Activated CD4-positive, alpha-beta T cell treated with anti-CD3 and anti-CD28 coated beads, Interleukin-2, amount 10 ng/mL, durations not matched to agents 7 days and 5 days (primary cell): ENCODE results near the gene TAL2. TPM values are rescaled to one million over a fixed set of nuclear protein-coding genes. Genes with fewer than 3 reads are reported as not detected.

Source experiments
- CTCF ChIA-PET: fragments of 350-600 bp; sonication (Branson Sonifier 250); formaldehyde crosslinking; loops from one replicate; lab custom pipeline; 2021; ENCODE audit warnings: antibody characterized with exemption; lab: Charles Lee
- POLR2A ChIA-PET: fragments of 350-600 bp; sonication (Branson Sonifier 250); formaldehyde crosslinking; loops from one replicate; lab custom pipeline; 2021; ENCODE audit warnings: antibody characterized with exemption; lab: Charles Lee
- DNase-seq: peaks from one replicate; pipeline ENCODE4 v3.0.0-alpha.2; 2020
- H3K27ac Mint-ChIP-seq: one replicate; pipeline ENCODE4 v1.8.0; 2021; ENCODE audit warnings: mild to moderate bottlenecking, moderate library complexity, mixed read lengths
- H3K27me3 Mint-ChIP-seq: one replicate; pipeline ENCODE4 v1.8.0; 2021; ENCODE audit warnings: mixed read lengths
- H3K36me3 Mint-ChIP-seq: one replicate; pipeline ENCODE4 v1.8.0; 2021; ENCODE audit warnings: low read depth, mixed read lengths
- H3K4me1 Mint-ChIP-seq: one replicate; pipeline ENCODE4 v1.8.0; 2021; ENCODE audit warnings: mixed read lengths
- H3K4me3 Mint-ChIP-seq: one replicate; pipeline ENCODE4 v1.8.0; 2021; ENCODE audit warnings: mild to moderate bottlenecking, moderate library complexity, mixed read lengths
- H3K9me3 Mint-ChIP-seq: one replicate; pipeline ENCODE4 v1.8.0; 2021; ENCODE audit warnings: mixed read lengths
- total RNA-seq, 2 experiments: library from RNA; stranded (reverse); gene quantifications; one replicate each; pipeline ENCODE4 v1.2.3, GENCODE V29; 2021

TAL2 gene
- total RNA-seq, 2 experiments from 2014 or later = not detected

DNA sequence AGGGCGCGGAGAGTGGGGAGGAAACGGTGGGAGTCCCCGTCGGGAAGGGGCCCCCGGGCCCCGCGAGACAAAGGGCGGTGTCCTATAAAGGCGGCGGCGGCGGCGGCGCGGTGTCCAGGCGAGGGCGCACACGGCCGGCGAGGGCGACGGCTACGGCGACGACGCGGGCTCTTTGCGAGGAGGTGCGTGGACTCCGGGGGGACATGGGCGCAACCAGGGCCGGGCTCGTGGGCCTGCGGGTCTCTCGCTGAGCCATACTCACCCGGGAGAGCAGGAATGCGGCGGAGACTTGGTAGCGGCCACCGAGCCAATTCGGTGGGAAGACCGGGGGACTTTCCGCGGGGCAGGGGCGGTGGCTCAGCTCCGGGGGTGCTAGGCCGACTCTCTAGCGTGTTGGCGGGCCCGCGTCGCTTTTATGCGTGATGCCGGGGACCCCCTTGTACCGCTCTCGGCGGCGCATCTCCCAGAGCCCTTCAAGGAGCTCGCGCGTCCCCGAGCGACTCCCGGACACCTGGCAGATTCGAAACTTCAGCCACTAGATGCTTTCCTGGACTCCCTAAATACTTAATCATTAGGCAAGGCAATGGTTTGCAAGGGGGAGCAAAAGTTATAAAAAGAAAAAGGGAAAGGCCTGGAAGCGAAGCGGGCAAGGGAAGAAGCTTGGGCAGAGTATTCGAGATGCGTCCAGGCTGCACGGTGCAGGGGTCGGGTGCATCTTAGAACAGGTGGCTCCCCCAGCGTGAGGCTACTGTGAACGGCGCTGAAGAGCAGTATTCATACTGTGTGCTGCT lies 5.9 kb upstream of the TAL2 start:
- Mint-ChIP-seq H3K4me1 (peaks cover 6% of the 10 kb centered on the region), H3K9me3 (no peaks in the 10 kb centered on the region), H3K36me3 (no peaks in the 10 kb centered on the region), H3K27me3 (peaks cover 32% of the 10 kb centered on the region), H3K4me3 (peak overlapping the region; percentile 53), H3K27ac (no peak overlapping the region)
- no peak for DNase-seq
- CTCF ChIA-PET = interaction anchor here (1.3 kb wide), 1 partner anchor 64 kb away, joined by 3 read pairs; no protein-coding TSS in a partner anchor
- POLR2A ChIA-PET = no interaction called here

DNA sequence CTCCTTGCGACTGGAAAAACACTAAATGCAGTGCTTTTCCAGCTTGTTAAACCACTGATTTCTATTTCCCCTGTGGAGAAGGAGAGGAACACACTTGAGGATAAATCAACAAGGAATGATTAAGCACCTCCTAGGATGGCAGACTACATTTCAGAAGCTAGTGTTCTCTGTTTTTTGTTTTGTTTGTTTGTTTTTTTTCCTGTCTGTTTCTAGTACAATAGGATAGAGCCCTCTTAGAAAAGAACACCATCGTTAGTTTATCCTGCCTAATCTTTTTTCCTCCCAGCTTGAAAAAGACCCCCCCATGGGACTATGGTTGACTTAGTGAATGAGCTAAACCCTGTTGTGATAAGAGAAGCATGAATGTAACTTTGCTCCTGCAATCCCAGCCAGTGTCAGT lies 3.9 kb upstream of the TAL2 start:
- Mint-ChIP-seq H3K4me1 (peaks cover 6% of the 10 kb centered on the region), H3K36me3 (no peaks in the 10 kb centered on the region), H3K27ac (no peak overlapping the region), H3K27me3 (peaks cover 32% of the 10 kb centered on the region), H3K4me3 (no peak overlapping the region), H3K9me3 (no peaks in the 10 kb centered on the region)
- no peak for DNase-seq
- POLR2A ChIA-PET = no interaction called here
- CTCF ChIA-PET = no interaction called here

DNA sequence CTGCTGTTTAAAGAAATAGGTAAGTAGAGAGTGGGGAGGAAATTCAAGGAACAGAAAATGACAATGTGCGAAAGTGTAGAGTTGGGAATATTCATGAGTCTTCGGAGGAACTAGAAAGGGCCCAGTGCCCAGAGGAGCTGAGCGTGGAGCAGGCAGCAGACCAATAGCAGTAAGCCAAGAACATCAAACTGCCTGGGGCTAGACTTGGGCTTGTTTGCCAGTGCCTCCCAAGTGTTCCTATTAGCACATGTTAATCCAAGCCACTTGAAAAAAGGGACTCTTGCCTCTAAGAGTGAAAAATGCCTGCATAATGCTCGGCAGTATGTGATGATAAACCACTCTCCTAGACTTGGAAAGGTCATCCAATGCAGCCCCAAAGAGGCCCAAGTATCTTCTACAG lies 1.2 kb upstream of the TAL2 start:
- Mint-ChIP-seq H3K27ac (no peak overlapping the region), H3K36me3 (no peaks in the 10 kb centered on the region), H3K4me3 (no peak overlapping the region), H3K4me1 (peaks cover 6% of the 10 kb centered on the region), H3K9me3 (no peaks in the 10 kb centered on the region), H3K27me3 (peaks cover 24% of the 10 kb centered on the region)
- ChIA-PET POLR2A (no interaction called here), CTCF (no interaction called here)
- no peak for DNase-seq

DNA sequence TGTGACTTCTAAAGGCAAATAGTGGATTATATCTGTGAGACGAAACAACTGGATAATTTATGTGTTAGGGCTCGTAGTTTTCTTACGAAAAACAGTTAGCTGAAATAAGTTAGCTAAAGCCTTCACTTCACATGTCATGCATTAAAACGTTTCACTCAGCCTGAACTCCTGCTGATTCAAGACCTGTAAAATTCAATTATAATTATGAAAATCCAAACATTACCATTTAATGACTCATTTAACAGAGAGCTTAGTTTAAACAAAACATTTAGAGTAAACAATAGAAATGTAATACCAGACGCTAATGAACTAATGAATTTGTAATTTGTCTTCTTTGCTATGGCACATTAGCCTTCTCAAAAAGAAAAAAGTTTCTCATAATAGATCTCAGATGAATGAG lies 1.7 kb downstream of the TAL2 start:
- Mint-ChIP-seq H3K27ac (no peak overlapping the region), H3K4me1 (no peaks in the 10 kb centered on the region), H3K36me3 (no peaks in the 10 kb centered on the region), H3K27me3 (peaks cover 13% of the 10 kb centered on the region), H3K9me3 (no peaks in the 10 kb centered on the region), H3K4me3 (no peak overlapping the region)
- CTCF ChIA-PET = interaction anchor here (0.6 kb wide), 1 partner anchor 1270 kb away, joined by 4 read pairs; no protein-coding TSS in a partner anchor
- DNase-seq = no peak
- POLR2A ChIA-PET = no interaction called here

DNA sequence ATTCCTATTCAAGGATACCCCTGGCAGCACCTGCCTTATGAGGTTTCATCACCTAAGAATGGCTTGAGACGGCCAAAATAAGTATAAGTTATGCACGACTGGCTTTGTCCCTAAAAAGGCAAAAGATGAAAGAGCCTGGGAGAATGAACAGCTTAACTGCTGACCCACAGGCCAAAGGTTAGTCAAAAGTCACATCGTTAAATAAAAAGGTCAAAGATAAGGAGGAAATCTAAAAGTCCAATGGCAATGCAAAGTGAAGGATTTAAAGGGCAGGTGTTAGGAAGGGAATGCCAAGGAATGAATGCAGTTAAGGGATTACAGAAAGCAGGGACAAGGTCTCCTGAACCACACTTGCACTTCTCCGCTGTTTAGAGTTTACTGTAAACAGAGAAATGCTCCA lies 5.6 kb downstream of the TAL2 start:
- no peak overlapping the region for H3K4me3 Mint-ChIP-seq
- no peaks in the 10 kb centered on the region for H3K9me3 Mint-ChIP-seq
- H3K4me1 Mint-ChIP-seq = no peaks in the 10 kb centered on the region
- ChIA-PET POLR2A (no interaction called here), CTCF (no interaction called here)
- DNase-seq = no peak
- peaks cover 9% of the 10 kb centered on the region for H3K27me3 Mint-ChIP-seq
- no peak overlapping the region for H3K27ac Mint-ChIP-seq
- H3K36me3 Mint-ChIP-seq = no peaks in the 10 kb centered on the region

DNA sequence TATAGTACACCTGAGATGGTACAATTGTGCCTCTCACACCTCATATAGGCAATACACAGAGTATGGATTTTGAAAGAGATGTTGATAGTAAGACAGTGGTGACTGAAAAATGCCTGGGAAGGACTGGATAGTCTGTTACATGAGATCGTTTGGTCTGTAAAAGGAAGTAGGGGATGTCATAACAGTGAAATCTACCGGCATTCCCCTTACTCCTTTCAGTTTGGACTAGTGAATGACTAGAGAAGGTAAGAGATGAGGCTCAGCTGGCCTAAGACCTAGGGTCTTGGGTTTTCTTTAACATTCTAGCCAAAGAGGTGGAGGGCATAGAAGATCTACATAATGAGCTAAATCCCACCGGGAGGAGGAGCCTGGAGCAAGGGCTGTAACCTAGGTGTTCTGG lies 8.1 kb downstream of the TAL2 start:
- DNase-seq = no peak
- H3K4me3 Mint-ChIP-seq = no peak overlapping the region
- H3K9me3 Mint-ChIP-seq = no peaks in the 10 kb centered on the region
- CTCF ChIA-PET = no interaction called here
- POLR2A ChIA-PET = no interaction called here
- H3K36me3 Mint-ChIP-seq = no peaks in the 10 kb centered on the region
- no peak overlapping the region for H3K27ac Mint-ChIP-seq
- H3K27me3 Mint-ChIP-seq = peaks cover 9% of the 10 kb centered on the region
- no peaks in the 10 kb centered on the region for H3K4me1 Mint-ChIP-seq

DNA sequence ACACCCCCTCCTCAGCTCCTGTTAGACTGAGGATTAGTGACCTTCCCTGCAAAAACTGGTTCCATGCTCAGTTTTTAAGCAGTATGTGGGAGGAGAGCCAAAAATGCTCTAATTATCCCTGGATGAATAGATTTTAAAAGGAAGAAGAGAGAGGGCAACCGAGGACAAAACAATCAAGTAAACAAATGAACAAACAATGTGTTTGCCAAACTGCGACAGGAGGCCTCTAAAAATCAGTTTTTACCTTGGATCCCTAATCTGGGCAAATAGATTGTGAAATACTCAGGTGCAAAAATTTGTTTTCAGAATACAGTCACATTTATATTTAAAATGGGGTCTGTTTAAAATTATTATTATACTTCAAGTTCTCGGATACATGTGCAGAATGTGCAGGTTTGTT lies 8.5 kb downstream of the TAL2 start:
- H3K27me3 Mint-ChIP-seq = peaks cover 9% of the 10 kb centered on the region
- H3K36me3 Mint-ChIP-seq = no peaks in the 10 kb centered on the region
- no peaks in the 10 kb centered on the region for H3K4me1 Mint-ChIP-seq
- H3K27ac Mint-ChIP-seq = no peak overlapping the region
- H3K4me3 Mint-ChIP-seq = no peak overlapping the region
- no peaks in the 10 kb centered on the region for H3K9me3 Mint-ChIP-seq
- ChIA-PET POLR2A (no interaction called here), CTCF (no interaction called here)
- no peak for DNase-seq

DNA sequence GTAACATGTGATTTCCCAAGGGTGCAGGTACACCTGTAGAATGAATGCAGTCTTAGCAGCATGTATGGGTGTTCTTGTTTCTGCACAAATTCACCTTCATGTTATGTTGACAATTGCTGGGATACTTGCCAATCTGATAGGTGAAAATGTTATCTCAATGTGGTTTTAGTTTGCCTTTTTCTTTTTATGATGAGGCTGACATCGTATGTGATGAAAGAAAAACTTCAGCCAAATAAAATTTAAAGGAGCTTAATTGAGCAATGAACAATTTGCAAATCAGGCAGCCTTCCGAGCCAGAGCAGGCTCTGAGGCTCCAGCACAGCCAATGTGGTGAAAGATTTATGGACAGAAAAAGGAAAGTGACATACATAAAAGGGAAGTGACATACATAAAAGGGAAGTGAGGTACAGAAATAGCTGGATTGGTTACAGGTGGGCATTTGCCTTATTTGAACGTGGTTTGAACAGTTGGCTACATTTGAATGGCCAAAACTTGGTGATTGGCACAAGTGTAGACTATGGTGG lies 10.5 kb downstream of the TAL2 start:
- ChIA-PET CTCF (no interaction called here), POLR2A (no interaction called here)
- H3K4me3 Mint-ChIP-seq = no peak overlapping the region
- no peaks in the 10 kb centered on the region for H3K36me3 Mint-ChIP-seq
- H3K27ac Mint-ChIP-seq = no peak overlapping the region
- no peaks in the 10 kb centered on the region for H3K4me1 Mint-ChIP-seq
- H3K9me3 Mint-ChIP-seq = no peaks in the 10 kb centered on the region
- peaks cover 2% of the 10 kb centered on the region for H3K27me3 Mint-ChIP-seq
- DNase-seq = no peak

DNA sequence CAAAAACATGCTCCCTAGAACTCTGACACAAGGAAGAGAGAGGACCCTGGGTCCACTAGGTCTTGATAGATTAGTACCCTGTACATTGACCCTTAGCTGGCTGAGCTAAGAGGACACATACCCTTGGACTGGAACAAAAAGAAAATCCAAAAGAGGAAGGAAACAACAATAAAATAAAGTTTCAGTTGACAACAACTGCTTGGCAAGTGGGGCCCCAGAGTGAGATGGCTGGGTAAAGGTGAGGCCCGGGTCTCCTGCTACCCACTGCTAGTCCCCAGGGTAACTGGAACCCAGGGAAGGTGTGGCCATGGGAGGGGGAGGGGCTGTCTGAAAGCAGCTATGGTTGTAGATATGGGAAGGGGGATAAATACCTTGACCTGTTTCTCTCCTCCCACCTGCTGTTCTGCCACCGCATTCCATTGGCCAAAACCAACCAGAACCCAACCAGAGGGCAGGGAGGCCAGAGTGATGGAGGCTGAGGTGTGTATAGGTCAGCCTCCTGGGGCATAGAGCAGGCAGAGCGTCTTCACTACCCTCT lies 11.7 kb downstream of the TAL2 start:
- Mint-ChIP-seq H3K27ac (no peak overlapping the region), H3K9me3 (no peaks in the 10 kb centered on the region), H3K27me3 (no peaks in the 10 kb centered on the region), H3K4me3 (no peak overlapping the region), H3K4me1 (no peaks in the 10 kb centered on the region), H3K36me3 (no peaks in the 10 kb centered on the region)
- DNase-seq = no peak
- ChIA-PET POLR2A (no interaction called here), CTCF (no interaction called here)

DNA sequence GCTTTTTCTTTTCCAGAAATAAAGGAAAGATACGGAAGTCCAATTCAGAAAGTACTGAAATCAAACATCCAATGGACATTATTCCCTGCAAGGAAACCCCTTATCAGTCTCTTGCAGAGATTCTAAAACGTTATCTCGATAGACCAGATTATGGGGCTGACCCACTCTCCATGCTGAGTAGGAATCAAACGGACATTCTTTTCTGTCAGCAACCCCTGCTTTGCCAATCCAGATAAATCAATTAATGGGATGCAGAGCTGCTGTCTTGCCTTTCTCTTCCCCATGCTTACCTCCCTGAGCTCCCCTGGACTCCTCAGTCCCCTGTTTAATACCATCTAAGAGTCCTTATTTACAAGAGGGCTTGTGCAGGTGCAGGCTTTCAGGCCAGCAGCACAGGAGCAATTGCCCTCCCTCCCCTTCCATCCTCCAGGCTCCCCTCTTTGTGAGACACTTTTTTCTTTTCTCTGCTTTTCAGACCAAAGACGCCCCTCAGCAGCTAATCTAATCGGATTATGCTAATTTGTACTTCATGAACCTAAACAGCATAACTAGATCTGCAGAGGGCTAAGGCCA lies 14.2 kb downstream of the TAL2 start:
- Mint-ChIP-seq H3K27me3 (no peaks in the 10 kb centered on the region), H3K9me3 (no peaks in the 10 kb centered on the region), H3K27ac (no peak overlapping the region), H3K4me1 (no peaks in the 10 kb centered on the region), H3K36me3 (no peaks in the 10 kb centered on the region), H3K4me3 (no peak overlapping the region)
- no peak for DNase-seq
- CTCF ChIA-PET = no interaction called here
- POLR2A ChIA-PET = no interaction called here

DNA sequence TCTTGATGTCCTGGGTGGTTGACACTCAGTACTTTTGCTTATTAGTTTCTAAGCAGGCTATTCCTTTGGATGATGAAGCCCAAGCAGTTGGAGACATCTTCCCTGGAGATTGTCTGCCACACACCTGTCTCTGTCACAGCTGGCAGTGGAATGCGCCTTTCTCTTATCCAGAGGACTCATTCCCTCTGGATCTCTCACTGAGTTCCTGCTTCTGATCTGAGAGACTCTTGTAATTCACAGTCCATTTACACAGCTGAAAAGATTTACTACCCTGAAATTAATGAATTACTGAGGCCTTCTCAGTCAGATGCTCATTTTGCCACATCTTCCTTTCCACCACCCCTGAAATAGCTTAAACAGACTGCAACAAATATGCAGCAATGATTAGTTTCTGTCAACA lies 15.9 kb downstream of the TAL2 start:
- CTCF ChIA-PET = interaction anchor here (1.1 kb wide), 1 partner anchor 11 kb away, joined by 3 read pairs; no protein-coding TSS in a partner anchor
- Mint-ChIP-seq H3K9me3 (no peaks in the 10 kb centered on the region), H3K4me3 (no peak overlapping the region), H3K36me3 (no peaks in the 10 kb centered on the region), H3K27ac (no peak overlapping the region), H3K27me3 (no peaks in the 10 kb centered on the region), H3K4me1 (no peaks in the 10 kb centered on the region)
- no peak for DNase-seq
- POLR2A ChIA-PET = no interaction called here

DNA sequence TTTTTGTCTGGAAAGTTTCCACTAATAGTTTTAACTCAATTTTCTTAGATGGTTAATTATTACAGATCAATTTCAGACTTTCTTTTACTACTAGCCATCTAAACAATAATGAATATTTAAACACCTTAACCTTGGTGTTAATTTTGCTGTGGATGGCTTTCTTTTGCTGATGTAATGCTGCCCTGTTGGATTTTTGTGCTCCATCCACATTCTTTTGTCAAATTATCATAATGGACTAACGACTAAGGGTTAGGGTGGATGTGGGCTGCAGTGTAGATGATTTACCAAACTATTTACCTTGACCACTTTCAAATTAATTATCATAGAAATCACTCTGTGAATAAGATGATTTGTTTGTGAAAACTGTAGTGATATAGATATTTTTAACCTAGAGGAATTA lies 16.5 kb downstream of the TAL2 start:
- ChIA-PET POLR2A (no interaction called here), CTCF (interaction anchor here (0.5 kb wide), 1 partner anchor 1708 kb away, joined by 3 read pairs; no protein-coding TSS in a partner anchor)
- Mint-ChIP-seq H3K9me3 (no peaks in the 10 kb centered on the region), H3K36me3 (no peaks in the 10 kb centered on the region), H3K27ac (no peak overlapping the region), H3K4me3 (no peak overlapping the region), H3K4me1 (no peaks in the 10 kb centered on the region), H3K27me3 (no peaks in the 10 kb centered on the region)
- DNase-seq = no peak

DNA sequence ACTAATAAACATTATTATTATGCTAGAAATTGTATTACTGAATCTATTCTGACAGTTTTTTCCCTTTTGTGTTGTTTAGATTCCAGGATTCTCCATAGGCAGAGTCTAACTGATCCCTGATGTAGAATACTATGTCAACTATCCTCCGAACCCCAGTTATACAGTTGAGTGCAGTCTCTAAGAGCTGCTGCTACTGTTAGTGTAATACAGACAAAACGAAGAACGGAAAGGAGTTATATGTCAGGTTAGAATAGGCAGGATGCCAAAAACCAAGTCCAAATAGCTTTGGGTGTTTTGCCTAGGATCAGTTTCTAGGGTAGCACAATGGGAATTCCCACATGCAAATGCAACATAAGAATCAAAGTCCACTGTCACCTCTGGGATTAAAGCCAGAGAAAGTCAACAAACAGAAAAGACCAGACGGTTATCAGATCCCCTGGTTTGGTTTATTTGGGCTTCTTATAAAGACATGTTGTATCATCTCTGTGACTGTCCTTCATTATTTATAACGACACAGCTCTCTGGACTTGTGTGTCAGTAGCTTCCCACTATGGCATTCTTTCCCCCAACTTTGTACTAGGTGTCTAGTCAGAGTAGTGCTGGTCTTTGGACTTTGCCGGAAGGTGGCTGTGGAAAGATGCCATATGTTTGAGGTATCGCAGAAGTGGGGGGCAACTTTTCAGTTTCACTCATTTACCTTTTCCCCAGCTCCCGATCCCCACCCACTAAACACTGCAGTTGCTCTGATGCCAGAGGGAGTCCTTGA lies 17.2 kb downstream of the TAL2 start:
- Mint-ChIP-seq H3K36me3 (no peaks in the 10 kb centered on the region), H3K27me3 (no peaks in the 10 kb centered on the region), H3K27ac (no peak overlapping the region), H3K4me1 (no peaks in the 10 kb centered on the region), H3K9me3 (no peaks in the 10 kb centered on the region), H3K4me3 (no peak overlapping the region)
- CTCF ChIA-PET = interaction anchor here (0.5 kb wide), 1 partner anchor 1709 kb away, joined by 3 read pairs; no protein-coding TSS in a partner anchor
- no peak for DNase-seq
- POLR2A ChIA-PET = no interaction called here
